ENCODE measurements around the gene ARHGAP6. TPM values are rescaled to one million over a fixed set of nuclear protein-coding genes. Genes with fewer than 3 reads are reported as not detected.

ARHGAP6 gene
- total and polyA plus RNA-seq, 2 of the 4 experiments (the other 2 are of a cell fraction), result 1.4 to 1.8 TPM

- intact Hi-C loops (cut with micrococcal nuclease) (loop anchor here (10.0 kb wide), 1 partner anchor 279 kb away; no protein-coding TSS in a partner anchor), dilution Hi-C loops (cut with HindIII; ENCODE audit: low sequenced_read_pairs, unreplicated experiment) (no loop called here), in situ Hi-C loops (cut with MboI; ENCODE audit: low sequenced_read_pairs) (no loop called here)
- no peak overlapping the region; the same call in 1 of the 2 replicates for H3K56ac ChIP-seq (ENCODE audit: extremely low read depth, insufficient read depth, low read length)
- H4K8ac ChIP-seq (ENCODE audit: low read depth in 2 of 2, low read length in 2 of 2), result peak overlapping the region; percentile 59 to 94
- 0 out of 2 replicates have a peak overlapping the region, but pooled peaks have one; percentile 12 for H3K23ac ChIP-seq (ENCODE audit: low read depth, low read length)
- peaks cover 0 to 4% of the 10 kb centered on the region in 2 experiments; a peak in 1 of 4 replicates for H3K79me1 ChIP-seq (ENCODE audit: low read depth in 1 of 2, low read length in 2 of 2)
- H2AFZ ChIP-seq (replicated peaks; ENCODE audit: low read length, poor library complexity), result peak overlapping the region; percentile 82
- peak overlapping the region; percentile 76; the same call in 1 of the 3 replicates for H2BK15ac ChIP-seq (ENCODE audit: low read depth, low read length)
- peak overlapping the region; percentile 89 for H3K14ac ChIP-seq (replicated peaks; ENCODE audit: low read depth, low read length)
- H3K18ac ChIP-seq (ENCODE audit: low read depth, low read length), result peak overlapping the region; percentile 50; the same call in 1 of the 2 replicates
- TF ChIP-seq SMC3 (IDR thresholded peaks at IDR 0.05; ENCODE audit: low read depth, low read length) (no peak), RCOR1 (IDR thresholded peaks at IDR 0.05; ENCODE audit: insufficient replicate concordance, low read length) (no peak), RFX5 (IDR thresholded peaks at IDR 0.05; ENCODE audit: low read depth, low read length) (no peak), ELK1 (IDR thresholded peaks at IDR 0.05; ENCODE audit: borderline replicate concordance, low read depth, low read length) (no peak), CTCF (conservative IDR thresholded peaks at IDR 0.05; ENCODE audit: low read depth, low read length) (no peak), FOS (IDR thresholded peaks at IDR 0.05; ENCODE audit: low read depth, low read length) (no peak), CHD1 (IDR thresholded peaks at IDR 0.05; ENCODE audit: low read depth, low read length) (no peak), USF2 (IDR thresholded peaks at IDR 0.05; ENCODE audit: low read depth, low read length) (no peak), NFE2L2 (IDR thresholded peaks at IDR 0.05; ENCODE audit: low read depth, low read length) (no peak), MAFK (IDR thresholded peaks at IDR 0.05; ENCODE audit: low read depth, low read length) (no peak; the same call in 1 of the 2 replicates), MXI1 (IDR thresholded peaks at IDR 0.05; ENCODE audit: borderline replicate concordance, low read depth, low read length) (no peak), BHLHE40 (IDR thresholded peaks at IDR 0.05; ENCODE audit: low read depth, low read length) (no peak), POLR2A (IDR thresholded peaks at IDR 0.05; ENCODE audit: low read depth, low read length) (no peak), RAD21 (IDR thresholded peaks at IDR 0.05; ENCODE audit: low read length) (no peak)
- peak overlapping the region; percentile 69; the same call in 1 of the 2 replicates for H2AK5ac ChIP-seq (ENCODE audit: low read depth, low read length)
- peak overlapping the region; percentile 77; the same call in 1 of the 2 replicates for H4K91ac ChIP-seq (ENCODE audit: insufficient read depth, low read depth, low read length)
- H3K27ac ChIP-seq (ENCODE audit: insufficient read depth, low read length), result no peak overlapping the region
- POLR2A ChIA-PET (ENCODE audit: unreplicated experiment), result no interaction called here
- H2BK5ac ChIP-seq (ENCODE audit: low read depth, low read length, poor library complexity, severe bottlenecking), result peak overlapping the region; percentile 75
- BruUV-seq (replicated peaks), result no TSS peak
- H3K27me3 ChIP-seq (ENCODE audit: control insufficient read depth, insufficient read depth, low read length), result no peaks in the 10 kb centered on the region
- H2AK9ac ChIP-seq (replicated peaks; ENCODE audit: low read depth, low read length, poor library complexity), result no peak overlapping the region
- H3K9me3 ChIP-seq (ENCODE audit: control insufficient read depth, insufficient read depth, low read length), result no peaks in the 10 kb centered on the region
- H3K36me3 ChIP-seq (ENCODE audit: control insufficient read depth, insufficient read depth, low read length), result no peaks in the 10 kb centered on the region
- peak; percentile 90 for DNase-seq
- ATAC-seq (ENCODE audit: low read depth), result peak; percentile 50; the same call in 1 of the 2 replicates
- H3K4ac ChIP-seq (ENCODE audit: low read depth, low read length), result peak overlapping the region; percentile 77
- H2BK20ac ChIP-seq (ENCODE audit: low read depth, low read length), result peak overlapping the region; percentile 33
- H3K4me3 ChIP-seq (ENCODE audit: insufficient read depth, low read depth, low read length), result no peak overlapping the region
- peaks cover 2% of the 10 kb centered on the region; the same call in 1 of the 2 replicates for H3K4me1 ChIP-seq (ENCODE audit: control insufficient read depth, insufficient read depth, low read length)
- H2BK120ac ChIP-seq (ENCODE audit: low read depth, low read length), result peak overlapping the region; percentile 72; the same call in 1 of the 2 replicates
- no peaks in the 10 kb centered on the region for H4K20me1 ChIP-seq (ENCODE audit: insufficient read depth, low read length)
- WGBS, 2 experiments (ENCODE audit: extremely low coverage in 2 of 2, insufficient read length in 1 of 2), result no CpG with 5 or more reads among the region's 1 CpG
- no peak overlapping the region for H3K9ac ChIP-seq (ENCODE audit: low read depth, low read length)
- peak overlapping the region; percentile 55; the same call in 1 of the 2 replicates for H4K5ac ChIP-seq (ENCODE audit: low read depth, low read length)
- H3K4me2 ChIP-seq (ENCODE audit: low read depth, low read length), result no peak overlapping the region
- CTCF ChIA-PET, result no interaction called here
- peaks cover 4% of the 10 kb centered on the region for H3K9me1 ChIP-seq (ENCODE audit: insufficient read depth, low read length)
These were observed 242.3 kb downstream of the ARHGAP6 start for GRCh38 chrX:11423362-11423818.
